GM12878 (cell line): ENCODE results near the gene LIMS2. TPM values are rescaled to one million over a fixed set of nuclear protein-coding genes. Genes with fewer than 3 reads are reported as not detected.

Experiments used
- ATAC-seq: fragments of 200-7000 bp; cut with Tn5 transposase; 3 replicates; pipeline ENCODE4 v1.9.1; 2020; ENCODE audit warnings: mild to moderate bottlenecking, moderate library complexity
- BruUV-seq: library from RNA; stranded (reverse); fragments of 400-500 nt; replicated peaks from 2 replicates; lab custom pipeline; 2021; lab: Mats Ljungman, UMichigan
- CTCF ChIA-PET: fragments of 300-600 bp; sonication (Branson Sonifier 250); formaldehyde crosslinking; extraction: SDS; loops from one replicate; lab custom pipeline; 2021; ENCODE audit warnings: inconsistent platforms; lab: Yijun Ruan, JAX
- POLR2A ChIA-PET: fragments of 350-600 bp; formaldehyde crosslinking; extraction: SDS; loops from one replicate; lab custom pipeline; 2021; ENCODE audit warnings: inconsistent platforms; lab: Charles Lee
- RAD21 ChIA-PET: fragments of 300-600 bp; sonication (Branson Sonifier 250); formaldehyde crosslinking; loops from one replicate; lab custom pipeline; 2023; ENCODE audit warnings: antibody characterized with exemption; ENCODE audit not compliant: unreplicated experiment; lab: Charles Lee
- SMC1A ChIA-PET: fragments of 300-600 bp; sonication (Branson Sonifier 250); formaldehyde crosslinking; loops from one replicate; lab custom pipeline; 2023; ENCODE audit not compliant: unreplicated experiment, uncharacterized antibody; lab: Charles Lee
- DNase-seq: peaks from one replicate; pipeline ENCODE4 v3.0.0-alpha.2; 2011; ENCODE audit warnings: low read depth, low spot score
- FAIRE-seq: peaks from 3 replicates; lab custom pipeline; 2011; peaks lifted over from hg19 to GRCh38; lab: Jason Lieb, UNC
- H2AFZ ChIP-seq: 2 replicates; pipeline ENCODE4 v1.6.0; 2011; ENCODE audit warnings: low read depth, low read length, control low read depth; ENCODE audit not compliant: control insufficient read depth
- H3K27ac ChIP-seq: 2 replicates; pipeline ENCODE4 v1.5.1; 2011; ENCODE audit warnings: control low read depth; ENCODE audit not compliant: control insufficient read depth, insufficient read depth
- H3K27me3 ChIP-seq, 2 experiments: replicated peaks in 1 of 2; 2 replicates each; pipeline versions ENCODE4 v1.6.0 to v1.6.1; 2011; ENCODE audit warnings: low read length in 1 of 2; ENCODE audit not compliant: control insufficient read depth in 2 of 2, insufficient read depth in 2 of 2
- H3K36me3 ChIP-seq, 2 experiments: 2 replicates each; pipeline ENCODE4 v1.5.1; 2011; ENCODE audit warnings: low read length in 1 of 2; ENCODE audit not compliant: control insufficient read depth in 2 of 2, insufficient read depth in 2 of 2
- H3K4me1 ChIP-seq: 2 replicates; pipeline ENCODE4 v1.6.1; 2011; ENCODE audit warnings: mild to moderate bottlenecking, low read length, moderate library complexity, mixed read lengths; ENCODE audit not compliant: control insufficient read depth, insufficient read depth
- H3K4me2 ChIP-seq: 2 replicates; pipeline ENCODE4 v1.6.0; 2011; ENCODE audit warnings: control low read depth; ENCODE audit not compliant: control insufficient read depth, insufficient read depth
- H3K4me3 ChIP-seq: fragments of 200-600 bp; sonication (generic); 2 replicates; pipeline ENCODE4 v1.5.1; 2016
- H3K79me2 ChIP-seq: 2 replicates; pipeline ENCODE4 v1.6.0; 2011; ENCODE audit warnings: low read length; ENCODE audit not compliant: control insufficient read depth, insufficient read depth
- H3K9ac ChIP-seq: 2 replicates; pipeline ENCODE4 v1.8.0; 2011; ENCODE audit warnings: low read length, control low read depth, mixed read lengths; ENCODE audit not compliant: control insufficient read depth, insufficient read depth
- H3K9me3 ChIP-seq: replicated peaks from 3 replicates; pipeline ENCODE4 v1.5.1; 2011; ENCODE audit warnings: mild to moderate bottlenecking, low read length; ENCODE audit not compliant: control insufficient read depth, insufficient read depth
- H4K20me1 ChIP-seq: 2 replicates; pipeline ENCODE4 v1.6.0; 2011; ENCODE audit not compliant: control insufficient read depth, insufficient read depth
- BHLHE40 ChIP-seq, 2 experiments: fragments of 450-650 bp in 1 of 2; IDR thresholded peaks; 2 replicates each; pipeline ENCODE4 v1.6.1; 2011 to 2017; ENCODE audit warnings: low read depth in 2 of 2, borderline replicate concordance in 1 of 2, improper control_type of control experiment in 1 of 2, low read length in 1 of 2, mild to moderate bottlenecking in 1 of 2
- CBX5 ChIP-seq: sonication (generic); IDR thresholded peaks from 2 replicates; pipeline ENCODE4 v1.6.1; 2016; ENCODE audit warnings: low read depth, moderate library complexity, mild to moderate bottlenecking, inconsistent platforms
- HDGF ChIP-seq: fragments of 450-650 bp; IDR thresholded peaks from 2 replicates; pipeline ENCODE4 v1.6.1; 2016; ENCODE audit warnings: antibody characterized with exemption
- JUNB ChIP-seq: IDR thresholded peaks from 2 replicates; pipeline ENCODE4 v1.6.1; 2016; ENCODE audit warnings: antibody characterized with exemption, mild to moderate bottlenecking
- NFIC ChIP-seq: IDR thresholded peaks from 2 replicates; pipeline ENCODE4 v1.6.1; 2012; ENCODE audit warnings: low read depth, mild to moderate bottlenecking, inconsistent platforms, low read length, moderate library complexity
- SMARCA5 ChIP-seq: fragments of 450-650 bp; IDR thresholded peaks from 2 replicates; pipeline ENCODE4 v1.6.1; 2017; ENCODE audit warnings: mild to moderate bottlenecking
- YBX1 ChIP-seq: fragments of 450-650 bp; IDR thresholded peaks from 2 replicates; pipeline ENCODE4 v1.6.1; 2016; ENCODE audit warnings: antibody characterized with exemption
- WGBS: methylation state at CpG from one replicate; pipeline ENCODE4 v1.1.6; 2016; ENCODE audit warnings: low lambda C conversion rate; ENCODE audit not compliant: insufficient replicate concordance, insufficient coverage; ENCODE audit errors: missing lambda C conversion rate; 5-methylcytosine and 5-hydroxymethylcytosine counted together
- in situ Hi-C: fragments of 300-500 bp; cut with MboI; formaldehyde crosslinking; loops from 9 replicates; pipeline ENCODE4 v1.14.3; 2018; ENCODE audit warnings: mixed read lengths
- intact Hi-C: fragments of 100-400 bp; cut with micrococcal nuclease; formaldehyde crosslinking; loops from one replicate; pipeline ENCODE4 v1.14.2; 2022; ENCODE audit not compliant: unreplicated experiment
- polyA plus RNA-seq, 11 experiments: library from polyadenylated mRNA; depleted of rRNA in 4 of 11; unstranded in 6 of 11; stranded (reverse) in 5 of 11; fragments of >200 nt; fragmentation: Nextera tagmentation in 4 of 11; fragmentation: Illumina TruSeq in 1 of 11; extraction: Ambion mirVana in 4 of 11; extraction: Trizol in 1 of 11; gene quantifications; 1 replicate in 1 of 11; 2 replicates in 10 of 11; pipeline versions ENCODE4 v1.2.1 to v1.2.3, GENCODE V29; 2011 to 2016; ENCODE audit warnings: inconsistent platforms in 2 of 11, missing spikeins in 2 of 11, low read depth in 1 of 11
- total RNA-seq, 4 experiments: library from RNA; depleted of rRNA in 3 of 4; stranded (reverse); fragments of >200 nt in 3 of 4; fragmentation: Illumina TruSeq in 1 of 4; extraction: Trizol in 1 of 4; gene quantifications; 2 replicates each; pipeline versions ENCODE4 v1.2.1 to v1.2.3, GENCODE V29; 2013 to 2021
- TF ChIP-seq, protein P1 (sequence below): IDR thresholded peaks from 2 replicates; pipeline ENCODE4 v1.6.1; 2012; ENCODE audit warnings: low read depth, low read length, improper control_type of control experiment
- TF ChIP-seq, protein P2 (sequence below): fragments of 450-650 bp; IDR thresholded peaks from 2 replicates; pipeline ENCODE4 v1.6.1; 2017; ENCODE audit warnings: mild to moderate bottlenecking, moderate library complexity
- TF ChIP-seq, protein P3 (sequence below): IDR thresholded peaks from 2 replicates; pipeline ENCODE4 v1.6.1; 2011; ENCODE audit warnings: mild to moderate bottlenecking, low read depth, low read length, moderate library complexity; ENCODE audit not compliant: insufficient replicate concordance

LIMS2 gene
- total and polyA plus RNA-seq, 10 of the 15 experiments (the other 5 are each of a cell fraction or from before 2014, with no cell fraction given) = 0.06 to 0.81 (median 0.16) TPM; not detected in 2

DNA sequence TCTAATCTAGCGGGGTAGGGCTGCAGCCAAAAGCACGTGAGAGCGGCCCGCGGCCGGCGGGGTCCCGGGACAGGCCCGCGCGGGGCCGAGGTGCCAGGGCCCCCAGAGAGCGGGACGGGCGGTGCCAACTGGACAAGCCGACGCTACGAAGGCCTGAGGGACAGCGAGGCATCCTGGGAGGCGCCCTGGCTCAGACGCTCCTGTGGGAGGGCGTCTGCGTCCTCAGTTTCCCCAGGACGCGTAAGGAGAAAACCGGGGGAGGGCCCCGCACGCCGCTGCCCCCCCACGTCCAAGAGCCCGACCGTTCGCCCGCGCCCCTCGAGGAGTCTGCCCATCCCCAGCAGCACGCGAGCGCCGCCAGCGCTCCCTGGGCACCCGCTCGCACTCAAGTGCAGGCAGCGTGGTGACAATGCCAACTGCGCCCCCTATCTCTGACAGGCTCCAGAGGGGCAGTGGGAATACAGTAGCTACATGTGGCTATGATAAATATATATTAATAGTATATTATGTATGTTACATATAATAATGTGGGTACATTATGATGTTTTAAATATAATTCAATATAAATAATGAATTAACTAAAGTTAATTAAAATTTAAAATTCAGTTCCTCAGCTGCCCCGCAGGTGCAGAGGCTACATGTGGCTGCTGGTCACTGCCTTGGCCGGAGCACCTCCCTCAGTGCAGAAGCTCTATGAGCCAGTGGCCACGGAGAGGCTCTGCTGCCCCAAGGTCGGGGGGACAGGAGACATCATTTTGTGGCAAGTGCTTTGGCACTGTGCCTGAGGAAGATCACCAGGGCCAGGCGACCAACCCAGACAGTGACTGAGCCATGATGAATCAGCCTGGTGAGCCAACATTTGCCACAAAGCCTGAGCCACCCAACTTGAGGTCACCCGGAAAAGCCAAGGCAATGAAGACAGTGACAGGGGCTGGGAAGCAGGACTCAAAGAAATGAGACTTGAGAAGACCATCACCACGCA, 20.5 kb upstream of the LIMS2 start:
- SMC1A ChIA-PET = no interaction called here
- DNase-seq = no peak
- no peaks in the 10 kb centered on the region for H3K79me2 ChIP-seq
- RAD21 ChIA-PET = no interaction called here
- peaks cover 6% of the 10 kb centered on the region for H3K4me1 ChIP-seq
- intact Hi-C loops = no loop called here
- H4K20me1 ChIP-seq = no peaks in the 10 kb centered on the region
- CTCF ChIA-PET = no interaction called here
- no peak overlapping the region for H3K27ac ChIP-seq
- no peaks in the 10 kb centered on the region for H3K27me3 ChIP-seq
- H3K9me3 ChIP-seq = peaks cover under 1% of the 10 kb centered on the region; the same call in 1 of the 3 replicates
- H3K36me3 ChIP-seq = no peaks in the 10 kb centered on the region
- BruUV-seq = no TSS peak
- no peak overlapping the region for H3K9ac ChIP-seq
- in situ Hi-C loops = no loop called here
- no peak for FAIRE-seq
- TF ChIP-seq BHLHE40 (IDR thresholded peaks at IDR 0.05; ENCODE audit: borderline replicate concordance in 1 of 2, low read depth in 2 of 2, low read length in 1 of 2) (no peak), JUNB (no peak), NFIC (no peak), CBX5 (no peak), YBX1 (no peak), HDGF (no peak), SMARCA5 (no peak)
- TF ChIP-seq, protein P1, sequence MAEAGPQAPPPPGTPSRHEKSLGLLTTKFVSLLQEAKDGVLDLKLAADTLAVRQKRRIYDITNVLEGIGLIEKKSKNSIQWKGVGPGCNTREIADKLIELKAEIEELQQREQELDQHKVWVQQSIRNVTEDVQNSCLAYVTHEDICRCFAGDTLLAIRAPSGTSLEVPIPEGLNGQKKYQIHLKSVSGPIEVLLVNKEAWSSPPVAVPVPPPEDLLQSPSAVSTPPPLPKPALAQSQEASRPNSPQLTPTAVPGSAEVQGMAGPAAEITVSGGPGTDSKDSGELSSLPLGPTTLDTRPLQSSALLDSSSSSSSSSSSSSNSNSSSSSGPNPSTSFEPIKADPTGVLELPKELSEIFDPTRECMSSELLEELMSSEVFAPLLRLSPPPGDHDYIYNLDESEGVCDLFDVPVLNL = no peak
- TF ChIP-seq, protein P2, sequence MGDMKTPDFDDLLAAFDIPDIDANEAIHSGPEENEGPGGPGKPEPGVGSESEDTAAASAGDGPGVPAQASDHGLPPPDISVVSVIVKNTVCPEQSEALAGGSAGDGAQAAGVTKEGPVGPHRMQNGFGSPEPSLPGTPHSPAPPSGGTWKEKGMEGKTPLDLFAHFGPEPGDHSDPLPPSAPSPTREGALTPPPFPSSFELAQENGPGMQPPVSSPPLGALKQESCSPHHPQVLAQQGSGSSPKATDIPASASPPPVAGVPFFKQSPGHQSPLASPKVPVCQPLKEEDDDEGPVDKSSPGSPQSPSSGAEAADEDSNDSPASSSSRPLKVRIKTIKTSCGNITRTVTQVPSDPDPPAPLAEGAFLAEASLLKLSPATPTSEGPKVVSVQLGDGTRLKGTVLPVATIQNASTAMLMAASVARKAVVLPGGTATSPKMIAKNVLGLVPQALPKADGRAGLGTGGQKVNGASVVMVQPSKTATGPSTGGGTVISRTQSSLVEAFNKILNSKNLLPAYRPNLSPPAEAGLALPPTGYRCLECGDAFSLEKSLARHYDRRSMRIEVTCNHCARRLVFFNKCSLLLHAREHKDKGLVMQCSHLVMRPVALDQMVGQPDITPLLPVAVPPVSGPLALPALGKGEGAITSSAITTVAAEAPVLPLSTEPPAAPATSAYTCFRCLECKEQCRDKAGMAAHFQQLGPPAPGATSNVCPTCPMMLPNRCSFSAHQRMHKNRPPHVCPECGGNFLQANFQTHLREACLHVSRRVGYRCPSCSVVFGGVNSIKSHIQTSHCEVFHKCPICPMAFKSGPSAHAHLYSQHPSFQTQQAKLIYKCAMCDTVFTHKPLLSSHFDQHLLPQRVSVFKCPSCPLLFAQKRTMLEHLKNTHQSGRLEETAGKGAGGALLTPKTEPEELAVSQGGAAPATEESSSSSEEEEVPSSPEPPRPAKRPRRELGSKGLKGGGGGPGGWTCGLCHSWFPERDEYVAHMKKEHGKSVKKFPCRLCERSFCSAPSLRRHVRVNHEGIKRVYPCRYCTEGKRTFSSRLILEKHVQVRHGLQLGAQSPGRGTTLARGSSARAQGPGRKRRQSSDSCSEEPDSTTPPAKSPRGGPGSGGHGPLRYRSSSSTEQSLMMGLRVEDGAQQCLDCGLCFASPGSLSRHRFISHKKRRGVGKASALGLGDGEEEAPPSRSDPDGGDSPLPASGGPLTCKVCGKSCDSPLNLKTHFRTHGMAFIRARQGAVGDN = no peak
- TF ChIP-seq, protein P3, sequence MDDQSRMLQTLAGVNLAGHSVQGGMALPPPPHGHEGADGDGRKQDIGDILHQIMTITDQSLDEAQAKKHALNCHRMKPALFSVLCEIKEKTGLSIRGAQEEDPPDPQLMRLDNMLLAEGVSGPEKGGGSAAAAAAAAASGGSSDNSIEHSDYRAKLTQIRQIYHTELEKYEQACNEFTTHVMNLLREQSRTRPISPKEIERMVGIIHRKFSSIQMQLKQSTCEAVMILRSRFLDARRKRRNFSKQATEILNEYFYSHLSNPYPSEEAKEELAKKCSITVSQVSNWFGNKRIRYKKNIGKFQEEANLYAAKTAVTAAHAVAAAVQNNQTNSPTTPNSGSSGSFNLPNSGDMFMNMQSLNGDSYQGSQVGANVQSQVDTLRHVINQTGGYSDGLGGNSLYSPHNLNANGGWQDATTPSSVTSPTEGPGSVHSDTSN = no peak
- H2AFZ ChIP-seq = no peak overlapping the region
- no peak overlapping the region for H3K4me3 ChIP-seq
- H3K4me2 ChIP-seq = no peak overlapping the region
- 88% methylated on average over 41 of the region's 52 CpGs for WGBS
- ATAC-seq = no peak
- POLR2A ChIA-PET = interaction anchor here (0.7 kb wide), 1 partner anchor 16 kb away, joined by 8 read pairs; no protein-coding TSS in a partner anchor
